EL (cell line): Measurements from ENCODE around the gene PRPF18.

Experiments
- DNase-seq: peaks from one replicate; pipeline ENCODE4 v3.0.0-alpha.2; 2016

The PRPF18 gene

GRCh38 chr10:13671904-13672303, 85.1 kb downstream of the PRPF18 start:
- DNase-seq: no peak

- DNase-seq: no peak
Measured at GRCh38 chr10:13672548-13672947, 85.8 kb downstream of the PRPF18 start.

- DNase-seq: no peak
Measured at GRCh38 chr10:13673156-13673555, 86.4 kb downstream of the PRPF18 start.

GRCh38 chr10:13674645-13675588, 88.2 kb downstream of the PRPF18 start:
- DNase-seq: no peak

- DNase-seq: no peak
Measured at GRCh38 chr10:13678101-13678843, 91.5 kb downstream of the PRPF18 start.
